Stimulated activated effector memory CD8-positive, alpha-beta T cell treated with anti-CD3 and anti-CD28 coated beads, Interleukin-12 subunit alpha, Interleukin-12 subunit beta, amount 100 ng/mL, for 72 hours (primary cell): ENCODE results near the gene ITGA5.
A peak's percentile ranks its signal among the peaks of the same experiment; 100 is the strongest.

Source experiments
- ATAC-seq: fragments of 150-1000 bp; cut with Tn5 transposase; 2 replicates; pipeline ENCODE4 v1.10.0; 2021
- DNase-seq, 2 donors: peaks; one replicate each; pipeline ENCODE4 v3.0.0; 2021 to 2022; ENCODE audit warnings: low spot score in 2 of 2
- H3K27ac Mint-ChIP-seq: one replicate; pipeline ENCODE4 v1.8.0; 2022; ENCODE audit warnings: mild to moderate bottlenecking, mixed read lengths
- H3K36me3 Mint-ChIP-seq: one replicate; pipeline ENCODE4 v1.8.0; 2022; ENCODE audit warnings: mild to moderate bottlenecking, mixed read lengths
- H3K4me1 Mint-ChIP-seq: one replicate; pipeline ENCODE4 v1.8.0; 2022; ENCODE audit warnings: mixed read lengths
- H3K4me3 Mint-ChIP-seq: one replicate; pipeline ENCODE4 v1.8.0; 2022; ENCODE audit warnings: mild to moderate bottlenecking, mixed read lengths
- H3K9me3 Mint-ChIP-seq: one replicate; pipeline ENCODE4 v1.8.0; 2022; ENCODE audit warnings: mixed read lengths

ITGA5 gene

DNA sequence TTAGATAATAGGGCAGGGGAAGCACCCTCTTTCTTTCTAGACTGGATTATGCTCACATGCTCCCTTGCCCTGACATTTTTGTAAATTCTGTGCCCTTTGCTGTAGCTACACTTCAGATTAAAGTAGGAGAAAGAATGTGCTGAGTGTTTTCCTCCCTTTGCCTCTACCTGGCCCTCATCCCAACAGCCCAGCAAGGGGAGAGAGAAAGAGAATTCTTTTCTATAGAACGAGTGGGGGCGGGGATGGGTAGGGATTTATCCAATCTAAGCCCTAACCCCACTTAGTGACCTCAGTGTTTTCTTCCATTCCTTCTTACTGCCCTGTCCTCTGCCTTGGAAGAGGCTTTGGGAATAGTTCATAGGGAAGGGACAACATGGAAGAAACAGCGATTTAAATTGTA is 68.3 kb downstream of the ITGA5 start:
- no peak for DNase-seq
- Mint-ChIP-seq H3K27ac (peak overlapping the region; percentile 29), H3K36me3 (peaks cover 62% of the 10 kb centered on the region), H3K4me1 (peaks cover 10% of the 10 kb centered on the region), H3K9me3 (no peaks in the 10 kb centered on the region), H3K4me3 (no peak overlapping the region)
- ATAC-seq, result no peak

DNA sequence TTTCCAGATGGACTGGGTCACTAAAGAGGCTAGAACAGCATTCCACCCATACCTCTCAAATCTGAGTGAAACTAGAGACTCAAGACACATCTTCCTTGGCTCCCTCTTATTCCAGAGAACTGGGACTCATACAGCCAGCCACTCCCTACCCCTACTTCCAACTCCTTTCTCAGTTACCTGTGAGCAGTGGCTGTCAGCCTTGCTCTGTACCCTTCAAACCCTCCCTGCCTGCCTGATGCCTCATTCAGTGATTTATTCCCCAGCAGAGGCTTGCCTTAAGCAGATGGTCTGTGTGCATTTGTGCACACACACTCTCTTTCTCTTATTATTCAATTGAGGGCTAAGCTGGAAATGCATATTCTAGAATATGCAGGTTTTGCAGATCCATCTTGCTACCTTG is 69.4 kb downstream of the ITGA5 start:
- H3K4me1 Mint-ChIP-seq, result peaks cover 10% of the 10 kb centered on the region
- no peaks in the 10 kb centered on the region for H3K9me3 Mint-ChIP-seq

DNA sequence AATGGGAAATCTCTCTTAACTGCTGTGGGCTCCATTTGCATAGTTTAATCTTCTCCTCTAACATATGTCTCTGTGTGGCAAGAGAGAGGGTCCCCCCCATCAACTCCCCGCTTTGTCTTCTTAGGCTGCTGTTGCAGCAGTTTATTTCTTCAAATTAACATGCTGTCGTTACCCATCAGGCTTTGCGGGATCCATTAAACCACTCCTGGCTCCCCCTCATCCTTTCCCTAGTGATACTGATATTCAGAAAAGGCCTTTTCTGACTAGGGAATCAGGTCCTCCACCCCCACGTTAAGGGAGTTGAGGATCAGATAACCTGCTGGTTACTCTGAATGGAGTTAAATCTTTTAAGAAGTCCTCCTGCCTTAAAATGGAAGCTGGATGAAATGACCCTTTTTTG is 70.0 kb downstream of the ITGA5 start:
- Mint-ChIP-seq H3K27ac (peak overlapping the region; percentile 29), H3K4me3 (no peak overlapping the region), H3K9me3 (no peaks in the 10 kb centered on the region), H3K4me1 (peaks cover 10% of the 10 kb centered on the region), H3K36me3 (peaks cover 79% of the 10 kb centered on the region)
- ATAC-seq, result no peak
- no peak for DNase-seq

More for the DNA sequence above, 69.4 kb downstream of the ITGA5 start:
- ATAC-seq (no peak), DNase-seq (no peak)
- peaks cover 73% of the 10 kb centered on the region for H3K36me3 Mint-ChIP-seq
- no peak overlapping the region for H3K4me3 Mint-ChIP-seq
- peak overlapping the region; percentile 29 for H3K27ac Mint-ChIP-seq
